Cardiac muscle cell (in vitro differentiated cells and primary cell): ENCODE data around the gene RSPH9. TPM values are rescaled to one million over a fixed set of nuclear protein-coding genes. Genes with fewer than 3 reads are reported as not detected.
"Not testable (repeated sequence)": the region's sequence is repeated elsewhere in the genome, so short reads cannot be mapped to it uniquely, and the experiment has no call there.

Experiments
- DNase-seq, 2 donors: peaks; one replicate each; pipeline versions ENCODE4 v3.0.0 to v3.0.0-alpha.2; 2010 to 2017; ENCODE audit warnings: low read depth in 1 of 2, low spot score in 1 of 2
- H3K27ac ChIP-seq: fragments of 200-600 bp; sonication (generic); 2 replicates; pipeline ENCODE4 v1.5.1; 2016
- H3K27me3 ChIP-seq: fragments of 200-600 bp; sonication (generic); 2 replicates; pipeline ENCODE4 v1.6.0; 2016; ENCODE audit warnings: control low read depth
- H3K36me3 ChIP-seq: fragments of 200-600 bp; sonication (generic); 2 replicates; pipeline ENCODE4 v1.5.1; 2016; ENCODE audit warnings: control low read depth
- H3K4me1 ChIP-seq: fragments of 200-600 bp; sonication (generic); 2 replicates; pipeline ENCODE4 v1.8.1; 2017; ENCODE audit warnings: low read depth, mild to moderate bottlenecking, mixed run types
- H3K4me3 ChIP-seq: fragments of 200-600 bp; sonication (generic); 2 replicates; pipeline ENCODE4 v1.5.1; 2016; ENCODE audit warnings: mild to moderate bottlenecking
- H3K9me3 ChIP-seq: fragments of 200-600 bp; sonication (generic); 2 replicates; pipeline ENCODE4 v1.5.1; 2017; ENCODE audit warnings: low read depth, mild to moderate bottlenecking, control low read depth
- CTCF ChIP-seq: IDR thresholded peaks from 2 replicates; pipeline ENCODE4 v1.5.1; 2012; ENCODE audit warnings: low read depth, mild to moderate bottlenecking, low read length
- polyA plus RNA-seq: library from polyadenylated mRNA; unstranded; fragments of >200 nt; fragmentation: Nextera tagmentation; extraction: Ambion mirVana; gene quantifications from 2 replicates; pipeline ENCODE4 v1.2.1, GENCODE V29; 2016
- total RNA-seq: library from RNA; depleted of rRNA; stranded (reverse); fragments of >200 nt; gene quantifications from 2 replicates; pipeline ENCODE4 v1.2.3, GENCODE V29; 2016

RSPH9 gene
- total and polyA plus RNA-seq, 2 experiments from 2014 or later: 2.9 to 5.8 TPM

- Histone ChIP-seq H3K4me3 (no peak overlapping the region), H3K4me1 (no peaks in the 10 kb centered on the region), H3K27ac (no peak overlapping the region), H3K9me3 (no peaks in the 10 kb centered on the region), H3K36me3 (no peaks in the 10 kb centered on the region), H3K27me3 (no peaks in the 10 kb centered on the region)
- DNase-seq: no peak
- TF ChIP-seq CTCF: no peak
Observed at GRCh38 chr6:43657221-43657802, 12.5 kb downstream of the RSPH9 start.

- peak in 1 of 2 donors; percentile 61 for DNase-seq
- TF ChIP-seq CTCF: no peak
- no peaks in the 10 kb centered on the region for H3K4me1 ChIP-seq
- H3K27ac ChIP-seq: no peak overlapping the region
- H3K4me3 ChIP-seq: no peak overlapping the region
- H3K36me3 ChIP-seq: no peaks in the 10 kb centered on the region
- no peaks in the 10 kb centered on the region for H3K9me3 ChIP-seq
- no peaks in the 10 kb centered on the region for H3K27me3 ChIP-seq
Observed at GRCh38 chr6:43658161-43658560, 13.3 kb downstream of the RSPH9 start.

- H3K36me3 ChIP-seq, H3K9me3 ChIP-seq, H3K27me3 ChIP-seq, DNase-seq, H3K27ac ChIP-seq, H3K4me3 ChIP-seq: not testable (repeated sequence)
- H3K4me1 ChIP-seq: peaks cover 10% of the 10 kb centered on the region
Observed at GRCh38 chr6:43662948-43663347, 18.1 kb downstream of the RSPH9 start.

GRCh38 chr6:43665376-43665775 is 20.5 kb downstream of the RSPH9 start:
- no peak for DNase-seq
- no peaks in the 10 kb centered on the region for H3K9me3 ChIP-seq
- no peak for TF ChIP-seq CTCF
- no peak overlapping the region for H3K4me3 ChIP-seq
- H3K4me1 ChIP-seq: peaks cover 32% of the 10 kb centered on the region
- no peak overlapping the region for H3K27ac ChIP-seq
- no peaks in the 10 kb centered on the region for H3K27me3 ChIP-seq
- H3K36me3 ChIP-seq: no peaks in the 10 kb centered on the region

- H3K9me3 ChIP-seq: no peaks in the 10 kb centered on the region
- DNase-seq: no peak
- H3K4me1 ChIP-seq: peaks cover 34% of the 10 kb centered on the region
- no peak overlapping the region for H3K4me3 ChIP-seq
- no peak for TF ChIP-seq CTCF
- peaks cover 2% of the 10 kb centered on the region for H3K36me3 ChIP-seq
- H3K27me3 ChIP-seq: no peaks in the 10 kb centered on the region
- H3K27ac ChIP-seq: no peak overlapping the region
Observed at GRCh38 chr6:43666196-43666920, 21.5 kb downstream of the RSPH9 start.
